C4-2B (cell line): Measurements from ENCODE around the gene MACF1.
"Not testable (repeated sequence)": the region's sequence is repeated elsewhere in the genome, so short reads cannot be mapped to it uniquely, and the experiment has no call there.

Source experiments
- H3K27ac ChIP-seq: fragments of 450-650 bp; 2 replicates; pipeline ENCODE4 v1.5.1; 2017
- CTCF ChIP-seq: fragments of 450-650 bp; conservative IDR thresholded peaks from 2 replicates; pipeline ENCODE4 v1.5.1; 2017; ENCODE audit warnings: mild to moderate bottlenecking
- ZFX ChIP-seq: fragments of 450-650 bp; IDR thresholded peaks from 2 replicates; pipeline ENCODE4 v1.6.1; 2017

MACF1 gene

GRCh38 chr1:39446986-39447567, 242.6 kb downstream of the MACF1 start:
- H3K27ac ChIP-seq: no peak overlapping the region
- no peak for TF ChIP-seq ZFX
- no peak for TF ChIP-seq CTCF

- not testable (repeated sequence) for H3K27ac ChIP-seq
These were observed 245.5 kb downstream of the MACF1 start for GRCh38 chr1:39450041-39450440.

GRCh38 chr1:39450956-39451606, 246.6 kb downstream of the MACF1 start:
- TF ChIP-seq ZFX: no peak
- no peak for TF ChIP-seq CTCF
- no peak overlapping the region for H3K27ac ChIP-seq

- H3K27ac ChIP-seq: no peak overlapping the region
- TF ChIP-seq CTCF: no peak
- no peak for TF ChIP-seq ZFX
These were observed 247.6 kb downstream of the MACF1 start for GRCh38 chr1:39452081-39452480.

- H3K27ac ChIP-seq: no peak overlapping the region
- TF ChIP-seq ZFX: no peak
- no peak for TF ChIP-seq CTCF
These were observed 248.0 kb downstream of the MACF1 start for GRCh38 chr1:39452540-39452939.

- H3K27ac ChIP-seq: no peak overlapping the region
- no peak for TF ChIP-seq CTCF
- TF ChIP-seq ZFX: no peak
These were observed 249.1 kb downstream of the MACF1 start for GRCh38 chr1:39453603-39454002.

- TF ChIP-seq CTCF: no peak
- TF ChIP-seq ZFX: no peak
- H3K27ac ChIP-seq: no peak overlapping the region
These were observed 254.5 kb downstream of the MACF1 start for GRCh38 chr1:39458991-39459390.

- TF ChIP-seq ZFX: no peak
- TF ChIP-seq CTCF: no peak
- no peak overlapping the region for H3K27ac ChIP-seq
These were observed 257.6 kb downstream of the MACF1 start for GRCh38 chr1:39462074-39462473.
